ENCODE data around the gene ZNF33B. TPM values are rescaled to one million over a fixed set of nuclear protein-coding genes. Genes with fewer than 3 reads are reported as not detected.

The ZNF33B gene
- polyA plus RNA-seq, 3 donors = 3.2 to 7.5 (median 3.8) TPM

DNA sequence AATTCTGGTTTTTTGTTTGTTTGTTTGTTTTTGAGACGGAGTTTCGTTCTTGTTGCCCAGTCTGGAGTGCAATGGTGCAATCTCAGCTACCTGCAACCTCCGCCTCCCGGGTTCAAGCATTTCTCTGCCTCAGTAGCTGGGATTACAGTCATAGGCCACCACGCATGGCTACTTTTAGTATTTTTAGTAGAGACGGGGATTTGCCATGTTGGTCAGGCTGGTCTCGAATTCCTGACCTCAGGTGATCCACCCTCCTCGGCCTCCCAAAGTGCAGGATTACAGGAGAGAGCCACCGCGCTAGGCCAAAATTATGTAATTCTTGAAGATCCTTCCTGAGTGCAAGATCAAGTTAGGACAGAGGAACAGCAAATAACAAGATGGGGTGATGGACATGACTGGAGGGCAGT is 719 bp downstream of the ZNF33B start:
- Mint-ChIP-seq H3K9me3 (peaks cover 0 to 2% (median 0%) of the 10 kb centered on the region in 7 donors), H3K36me3 (peaks cover 18% of the 10 kb centered on the region in 2 donors), H3K27me3 (ENCODE audit: low read depth in 3 of 3) (peaks cover 0 to 3% (median 1%) of the 10 kb centered on the region in 3 donors), H3K4me1 (peaks cover 21% of the 10 kb centered on the region), H3K4me3 (peak overlapping the region; percentile 95 to 97), H3K27ac (peak overlapping the region; percentile 84 to 94 (median 90))
- peak overlapping the region; percentile 99 for H2AFZ ChIP-seq (ENCODE audit: insufficient read depth, low read depth, low read length, poor library complexity, severe bottlenecking)
- H3K79me2 ChIP-seq (ENCODE audit: insufficient read depth, low read length) = peaks cover 7% of the 10 kb centered on the region
- H4K20me1 ChIP-seq (ENCODE audit: insufficient read depth, low read length) = no peaks in the 10 kb centered on the region
- TF ChIP-seq, protein P1, sequence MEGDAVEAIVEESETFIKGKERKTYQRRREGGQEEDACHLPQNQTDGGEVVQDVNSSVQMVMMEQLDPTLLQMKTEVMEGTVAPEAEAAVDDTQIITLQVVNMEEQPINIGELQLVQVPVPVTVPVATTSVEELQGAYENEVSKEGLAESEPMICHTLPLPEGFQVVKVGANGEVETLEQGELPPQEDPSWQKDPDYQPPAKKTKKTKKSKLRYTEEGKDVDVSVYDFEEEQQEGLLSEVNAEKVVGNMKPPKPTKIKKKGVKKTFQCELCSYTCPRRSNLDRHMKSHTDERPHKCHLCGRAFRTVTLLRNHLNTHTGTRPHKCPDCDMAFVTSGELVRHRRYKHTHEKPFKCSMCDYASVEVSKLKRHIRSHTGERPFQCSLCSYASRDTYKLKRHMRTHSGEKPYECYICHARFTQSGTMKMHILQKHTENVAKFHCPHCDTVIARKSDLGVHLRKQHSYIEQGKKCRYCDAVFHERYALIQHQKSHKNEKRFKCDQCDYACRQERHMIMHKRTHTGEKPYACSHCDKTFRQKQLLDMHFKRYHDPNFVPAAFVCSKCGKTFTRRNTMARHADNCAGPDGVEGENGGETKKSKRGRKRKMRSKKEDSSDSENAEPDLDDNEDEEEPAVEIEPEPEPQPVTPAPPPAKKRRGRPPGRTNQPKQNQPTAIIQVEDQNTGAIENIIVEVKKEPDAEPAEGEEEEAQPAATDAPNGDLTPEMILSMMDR (IDR thresholded peaks at IDR 0.05) = no peak
- H3K36me3 ChIP-seq (replicated peaks in 1 of 2; ENCODE audit: control insufficient read depth in 1 of 2, insufficient read depth in 2 of 2, low read length in 2 of 2) = peaks cover 0 to 2% of the 10 kb centered on the region in 2 donors
- no peak for DNase-seq
- no peaks in the 10 kb centered on the region for H3K27me3 ChIP-seq (ENCODE audit: control insufficient read depth in 2 of 2, insufficient read depth in 2 of 2, low read length in 2 of 2)
- WGBS (ENCODE audit: insufficient coverage) = 32% methylated on average over 8 of the region's 10 CpGs
- H3K9ac ChIP-seq (ENCODE audit: insufficient read depth, low read length, poor library complexity, severe bottlenecking) = peak overlapping the region; percentile 84
- no peaks in the 10 kb centered on the region for H3K9me3 ChIP-seq (replicated peaks in 1 of 2; ENCODE audit: control insufficient read depth in 1 of 2, insufficient read depth in 1 of 2, low read length in 2 of 2)
- H3K4me2 ChIP-seq (replicated peaks; ENCODE audit: extremely low read depth, low read length, poor library complexity, severe bottlenecking) = peak overlapping the region; percentile 97
- intact Hi-C loops (cut with micrococcal nuclease) = no loop called here
- peaks cover 6 to 15% of the 10 kb centered on the region in 2 donors for H3K4me1 ChIP-seq (ENCODE audit: control insufficient read depth in 1 of 2, insufficient read depth in 2 of 2, low read length in 2 of 2)
- H3K27ac ChIP-seq (ENCODE audit: low read depth in 1 of 2, low read length in 2 of 2) = peak overlapping the region; percentile 89 to 94
- H3K4me3 ChIP-seq (replicated peaks in 1 of 3; ENCODE audit: low read depth in 2 of 3, low read length in 3 of 3) = peak overlapping the region; percentile 65 to 100 (median 99)

DNA sequence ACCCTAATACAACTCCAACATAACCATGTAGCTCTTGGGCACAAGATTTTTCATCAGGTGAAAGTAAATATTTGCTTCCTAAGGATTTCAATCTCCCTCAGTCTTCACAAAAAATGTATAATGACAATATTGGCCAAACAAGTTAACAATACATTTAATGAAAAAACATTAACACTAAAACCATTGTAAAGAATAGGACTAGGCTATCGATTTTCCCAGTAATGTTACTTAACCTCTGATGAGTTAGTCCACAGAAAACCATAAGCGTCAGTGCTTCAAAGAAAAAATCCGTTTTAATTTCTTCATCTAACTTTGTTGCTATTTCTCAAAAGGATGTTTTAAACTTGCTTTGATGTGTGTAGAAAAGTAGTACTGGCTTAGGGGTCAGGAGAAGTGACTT is 1.2 kb downstream of the ZNF33B start:
- Histone ChIP-seq H3K4me1 (ENCODE audit: control insufficient read depth in 1 of 2, insufficient read depth in 2 of 2, low read length in 2 of 2) (peaks cover 6 to 15% of the 10 kb centered on the region in 2 donors), H3K9ac (ENCODE audit: insufficient read depth, low read length, poor library complexity, severe bottlenecking) (peak overlapping the region; percentile 84), H3K36me3 (replicated peaks in 1 of 2; ENCODE audit: control insufficient read depth in 1 of 2, insufficient read depth in 2 of 2, low read length in 2 of 2) (peaks cover 5 to 7% of the 10 kb centered on the region in 2 donors), H3K79me2 (ENCODE audit: insufficient read depth, low read length) (peaks cover 7% of the 10 kb centered on the region), H3K4me3 (replicated peaks in 1 of 3; ENCODE audit: low read depth in 2 of 3, low read length in 3 of 3) (peak overlapping the region in 1 of 3 experiments; percentile 100), H3K27ac (ENCODE audit: low read depth in 1 of 2, low read length in 2 of 2) (peak overlapping the region in 1 of 2 donors; percentile 89), H3K27me3 (ENCODE audit: control insufficient read depth in 2 of 2, insufficient read depth in 2 of 2, low read length in 2 of 2) (no peaks in the 10 kb centered on the region), H3K4me2 (replicated peaks; ENCODE audit: extremely low read depth, low read length, poor library complexity, severe bottlenecking) (peak overlapping the region; percentile 97), H3K9me3 (replicated peaks in 1 of 2; ENCODE audit: control insufficient read depth in 1 of 2, insufficient read depth in 1 of 2, low read length in 2 of 2) (no peaks in the 10 kb centered on the region), H4K20me1 (ENCODE audit: insufficient read depth, low read length) (no peaks in the 10 kb centered on the region), H2AFZ (ENCODE audit: insufficient read depth, low read depth, low read length, poor library complexity, severe bottlenecking) (peak overlapping the region; percentile 99)
- Mint-ChIP-seq H3K4me1 (peaks cover 21% of the 10 kb centered on the region), H3K9me3 (peaks cover 0 to 2% (median 0%) of the 10 kb centered on the region in 7 donors), H3K27ac (peak overlapping the region in 1 of 7 donors; percentile 94), H3K27me3 (ENCODE audit: low read depth in 3 of 3) (peaks cover 0 to 2% (median 1%) of the 10 kb centered on the region in 3 donors), H3K4me3 (no peak overlapping the region), H3K36me3 (peaks cover 20 to 22% of the 10 kb centered on the region in 2 donors)
- TF ChIP-seq, protein P1 (IDR thresholded peaks at IDR 0.05) = no peak
- no peak for DNase-seq
- no CpG with 5 or more reads among the region's 3 CpGs for WGBS (ENCODE audit: insufficient coverage)
- intact Hi-C loops (cut with micrococcal nuclease) = no loop called here

Measured in CD14-positive monocyte (primary cell).